Dendritic cell treated with granulocyte-macrophage colony-stimulating factor and Interleukin-4, amounts not matched to agents 40 ng/mL and 50 ng/mL, for 4 days (primary cell): ENCODE measurements around the gene ZCCHC17.
"Not testable (repeated sequence)": the region's sequence is repeated elsewhere in the genome, so short reads cannot be mapped to it uniquely, and the experiment has no call there.

Experiments
- H3K27ac Mint-ChIP-seq: one replicate; pipeline ENCODE4 v1.8.0; 2022; ENCODE audit warnings: mild to moderate bottlenecking, mixed read lengths
- H3K27me3 Mint-ChIP-seq: one replicate; pipeline ENCODE4 v1.8.0; 2022; ENCODE audit warnings: mild to moderate bottlenecking, mixed read lengths
- H3K36me3 Mint-ChIP-seq: one replicate; pipeline ENCODE4 v1.8.0; 2022; ENCODE audit warnings: low read depth, mixed read lengths
- H3K4me1 Mint-ChIP-seq: one replicate; pipeline ENCODE4 v1.8.0; 2022; ENCODE audit warnings: low read depth, mixed read lengths
- H3K4me3 Mint-ChIP-seq: one replicate; pipeline ENCODE4 v1.8.0; 2022; ENCODE audit warnings: mild to moderate bottlenecking, moderate library complexity, mixed read lengths
- H3K9me3 Mint-ChIP-seq: one replicate; pipeline ENCODE4 v1.8.0; 2022; ENCODE audit warnings: mixed read lengths
- intact Hi-C: fragments of 100-400 bp; cut with micrococcal nuclease; formaldehyde crosslinking; loops from one replicate; pipeline ENCODE4 v1.15.0; 2022

Gene ZCCHC17

GRCh38 chr1:31287791-31288190 lies 9.0 kb upstream of the ZCCHC17 start:
- H3K27me3 Mint-ChIP-seq, H3K4me1 Mint-ChIP-seq, intact Hi-C loops, H3K9me3 Mint-ChIP-seq, H3K4me3 Mint-ChIP-seq, H3K27ac Mint-ChIP-seq: not testable (repeated sequence)
- H3K36me3 Mint-ChIP-seq = peaks cover 98% of the 10 kb centered on the region

GRCh38 chr1:31289021-31289420 lies 7.8 kb upstream of the ZCCHC17 start:
- Mint-ChIP-seq H3K4me1 (no peaks in the 10 kb centered on the region), H3K9me3 (no peaks in the 10 kb centered on the region), H3K4me3 (no peak overlapping the region), H3K27me3 (no peaks in the 10 kb centered on the region), H3K27ac (no peak overlapping the region), H3K36me3 (peaks cover 95% of the 10 kb centered on the region)
- intact Hi-C loops = no loop called here

GRCh38 chr1:31295874-31296485 lies 852 bp upstream of the ZCCHC17 start:
- no peaks in the 10 kb centered on the region for H3K27me3 Mint-ChIP-seq
- H3K4me1 Mint-ChIP-seq = no peaks in the 10 kb centered on the region
- no peak overlapping the region for H3K4me3 Mint-ChIP-seq
- intact Hi-C loops = no loop called here
- H3K9me3 Mint-ChIP-seq = no peaks in the 10 kb centered on the region
- no peak overlapping the region for H3K27ac Mint-ChIP-seq
- H3K36me3 Mint-ChIP-seq = peaks cover 48% of the 10 kb centered on the region

- H3K4me1 Mint-ChIP-seq = no peaks in the 10 kb centered on the region
- no peak overlapping the region for H3K27ac Mint-ChIP-seq
- no peaks in the 10 kb centered on the region for H3K9me3 Mint-ChIP-seq
- intact Hi-C loops = no loop called here
- peaks cover 32% of the 10 kb centered on the region for H3K36me3 Mint-ChIP-seq
- H3K4me3 Mint-ChIP-seq = no peak overlapping the region
- H3K27me3 Mint-ChIP-seq = no peaks in the 10 kb centered on the region
Observed at GRCh38 chr1:31297277-31298247, 730 bp downstream of the ZCCHC17 start.

- H3K4me1 Mint-ChIP-seq = no peaks in the 10 kb centered on the region
- no peak overlapping the region for H3K4me3 Mint-ChIP-seq
- peaks cover 21% of the 10 kb centered on the region for H3K36me3 Mint-ChIP-seq
- intact Hi-C loops = no loop called here
- no peaks in the 10 kb centered on the region for H3K27me3 Mint-ChIP-seq
- no peaks in the 10 kb centered on the region for H3K9me3 Mint-ChIP-seq
- no peak overlapping the region for H3K27ac Mint-ChIP-seq
Observed at GRCh38 chr1:31299365-31299764, 2.5 kb downstream of the ZCCHC17 start.

GRCh38 chr1:31300193-31300592 lies 3.4 kb downstream of the ZCCHC17 start:
- Mint-ChIP-seq H3K4me1 (no peaks in the 10 kb centered on the region), H3K36me3 (peaks cover 22% of the 10 kb centered on the region), H3K9me3 (no peaks in the 10 kb centered on the region)

GRCh38 chr1:31302709-31303441 lies 6.0 kb downstream of the ZCCHC17 start:
- Mint-ChIP-seq H3K36me3 (peaks cover 28% of the 10 kb centered on the region), H3K27me3 (no peaks in the 10 kb centered on the region), H3K27ac (no peak overlapping the region), H3K4me3 (no peak overlapping the region), H3K4me1 (no peaks in the 10 kb centered on the region), H3K9me3 (no peaks in the 10 kb centered on the region)
- intact Hi-C loops = no loop called here

More at GRCh38 chr1:31300193-31300592, 3.4 kb downstream of the ZCCHC17 start:
- intact Hi-C loops = no loop called here
- no peaks in the 10 kb centered on the region for H3K27me3 Mint-ChIP-seq
- H3K27ac Mint-ChIP-seq = no peak overlapping the region
- no peak overlapping the region for H3K4me3 Mint-ChIP-seq

- no peaks in the 10 kb centered on the region for H3K9me3 Mint-ChIP-seq
- no peak overlapping the region for H3K27ac Mint-ChIP-seq
- peaks cover 44% of the 10 kb centered on the region for H3K36me3 Mint-ChIP-seq
- intact Hi-C loops = no loop called here
- H3K27me3 Mint-ChIP-seq = no peaks in the 10 kb centered on the region
- no peaks in the 10 kb centered on the region for H3K4me1 Mint-ChIP-seq
- H3K4me3 Mint-ChIP-seq = no peak overlapping the region
Observed at GRCh38 chr1:31306278-31306677, 9.4 kb downstream of the ZCCHC17 start.

- intact Hi-C loops = no loop called here
- no peak overlapping the region for H3K4me3 Mint-ChIP-seq
Observed at GRCh38 chr1:31308036-31308435, 11.2 kb downstream of the ZCCHC17 start.

GRCh38 chr1:31310198-31310597 lies 13.4 kb downstream of the ZCCHC17 start:
- intact Hi-C loops = no loop called here
- no peaks in the 10 kb centered on the region for H3K9me3 Mint-ChIP-seq
- H3K27ac Mint-ChIP-seq = no peak overlapping the region
- no peak overlapping the region for H3K4me3 Mint-ChIP-seq
- no peaks in the 10 kb centered on the region for H3K27me3 Mint-ChIP-seq
- H3K4me1 Mint-ChIP-seq = no peaks in the 10 kb centered on the region
- peaks cover 66% of the 10 kb centered on the region for H3K36me3 Mint-ChIP-seq

More at GRCh38 chr1:31308036-31308435, 11.2 kb downstream of the ZCCHC17 start:
- Mint-ChIP-seq H3K4me1 (no peaks in the 10 kb centered on the region), H3K36me3 (peaks cover 58% of the 10 kb centered on the region), H3K27ac (no peak overlapping the region), H3K9me3 (no peaks in the 10 kb centered on the region), H3K27me3 (no peaks in the 10 kb centered on the region)

- H3K27me3 Mint-ChIP-seq = no peaks in the 10 kb centered on the region
- no peak overlapping the region for H3K4me3 Mint-ChIP-seq
- intact Hi-C loops = no loop called here
- H3K36me3 Mint-ChIP-seq = peaks cover 76% of the 10 kb centered on the region
- no peak overlapping the region for H3K27ac Mint-ChIP-seq
- no peaks in the 10 kb centered on the region for H3K4me1 Mint-ChIP-seq
- H3K9me3 Mint-ChIP-seq = peaks cover 4% of the 10 kb centered on the region
Observed at GRCh38 chr1:31315902-31316301, 19.1 kb downstream of the ZCCHC17 start.

- Mint-ChIP-seq H3K27me3 (no peaks in the 10 kb centered on the region), H3K9me3 (peaks cover 11% of the 10 kb centered on the region), H3K4me3 (no peak overlapping the region), H3K36me3 (peaks cover 74% of the 10 kb centered on the region), H3K27ac (no peak overlapping the region), H3K4me1 (no peaks in the 10 kb centered on the region)
- intact Hi-C loops = no loop called here
Observed at GRCh38 chr1:31318146-31318545, 21.3 kb downstream of the ZCCHC17 start.

GRCh38 chr1:31324093-31324492 lies 27.3 kb downstream of the ZCCHC17 start:
- Mint-ChIP-seq H3K27ac (no peak overlapping the region), H3K36me3 (peaks cover 59% of the 10 kb centered on the region), H3K27me3 (no peaks in the 10 kb centered on the region), H3K4me1 (no peaks in the 10 kb centered on the region), H3K4me3 (no peak overlapping the region), H3K9me3 (peaks cover 11% of the 10 kb centered on the region)
- intact Hi-C loops = no loop called here

- Mint-ChIP-seq H3K36me3 (peaks cover 51% of the 10 kb centered on the region), H3K9me3 (peaks cover 11% of the 10 kb centered on the region)
- intact Hi-C loops = no loop called here
Observed at GRCh38 chr1:31324992-31325391, 28.2 kb downstream of the ZCCHC17 start.

More at GRCh38 chr1:31324992-31325391, 28.2 kb downstream of the ZCCHC17 start:
- H3K4me1 Mint-ChIP-seq = no peaks in the 10 kb centered on the region
- no peaks in the 10 kb centered on the region for H3K27me3 Mint-ChIP-seq
- H3K27ac Mint-ChIP-seq = no peak overlapping the region
- H3K4me3 Mint-ChIP-seq = no peak overlapping the region
